Gastroesophageal sphincter (tissue), 3 donors: Measurements from ENCODE around the gene APOL2.
A peak's percentile ranks its signal among the peaks of the same experiment; 100 is the strongest.

Experiments
- POLR2AphosphoS5 ChIP-seq: sonication (generic); formaldehyde crosslinking; IDR thresholded peaks from one replicate; pipeline ENCODE4 v1.6.1; 2017; ENCODE audit warnings: antibody characterized with exemption
- TF ChIP-seq, protein P1 (sequence below), 4 experiments: fragments of 200-600 bp in 2 of 4; fragments of 450-650 bp in 2 of 4; sonication (generic) in 1 of 4; IDR thresholded peaks; one replicate each; pipeline ENCODE4 v1.5.1; 2017 to 2019; ENCODE audit warnings: antibody characterized with exemption in 4 of 4, mild to moderate bottlenecking in 2 of 4, moderate library complexity in 2 of 4

DNA sequence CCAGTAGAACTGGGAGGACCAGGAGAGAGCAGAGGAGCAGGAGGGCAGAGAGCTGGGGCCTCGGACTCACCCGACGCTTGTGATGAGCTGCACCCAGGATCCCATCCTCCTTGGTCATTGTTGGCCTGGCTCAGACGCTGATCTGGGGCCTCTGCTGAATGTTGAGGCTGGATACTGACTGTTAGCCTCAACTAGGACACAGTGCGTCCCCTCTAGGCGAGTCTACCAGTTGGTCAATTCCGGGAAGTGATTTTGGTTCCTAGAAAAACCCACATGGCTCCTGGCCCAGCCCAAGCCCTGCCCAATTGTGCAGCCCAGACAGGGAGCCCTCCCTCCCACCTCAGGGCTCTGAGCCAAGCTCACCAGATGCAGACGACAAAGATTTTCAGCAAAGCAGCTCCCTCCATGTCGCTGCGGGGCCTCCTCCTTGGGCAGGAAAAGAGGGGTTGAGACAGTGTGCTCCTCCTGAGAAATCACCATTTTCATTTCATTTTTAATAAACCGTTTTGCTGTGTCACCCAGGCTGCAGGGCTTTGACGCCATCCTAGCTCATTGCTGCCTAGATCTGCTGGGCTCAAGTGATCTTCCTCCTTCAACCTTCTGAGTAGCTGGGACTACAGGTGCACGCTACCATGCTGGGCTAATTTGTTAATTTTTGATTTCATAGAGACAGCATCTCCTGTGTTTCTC is 37.6 kb downstream of the APOL2 start, which contains the start of gene APOL4:
- TF ChIP-seq, protein P1, sequence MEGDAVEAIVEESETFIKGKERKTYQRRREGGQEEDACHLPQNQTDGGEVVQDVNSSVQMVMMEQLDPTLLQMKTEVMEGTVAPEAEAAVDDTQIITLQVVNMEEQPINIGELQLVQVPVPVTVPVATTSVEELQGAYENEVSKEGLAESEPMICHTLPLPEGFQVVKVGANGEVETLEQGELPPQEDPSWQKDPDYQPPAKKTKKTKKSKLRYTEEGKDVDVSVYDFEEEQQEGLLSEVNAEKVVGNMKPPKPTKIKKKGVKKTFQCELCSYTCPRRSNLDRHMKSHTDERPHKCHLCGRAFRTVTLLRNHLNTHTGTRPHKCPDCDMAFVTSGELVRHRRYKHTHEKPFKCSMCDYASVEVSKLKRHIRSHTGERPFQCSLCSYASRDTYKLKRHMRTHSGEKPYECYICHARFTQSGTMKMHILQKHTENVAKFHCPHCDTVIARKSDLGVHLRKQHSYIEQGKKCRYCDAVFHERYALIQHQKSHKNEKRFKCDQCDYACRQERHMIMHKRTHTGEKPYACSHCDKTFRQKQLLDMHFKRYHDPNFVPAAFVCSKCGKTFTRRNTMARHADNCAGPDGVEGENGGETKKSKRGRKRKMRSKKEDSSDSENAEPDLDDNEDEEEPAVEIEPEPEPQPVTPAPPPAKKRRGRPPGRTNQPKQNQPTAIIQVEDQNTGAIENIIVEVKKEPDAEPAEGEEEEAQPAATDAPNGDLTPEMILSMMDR (IDR thresholded peaks at IDR 0.05): no peak
- peak; percentile 77 for TF ChIP-seq POLR2AphosphoS5
